HEK293 (cell line): Measurements from ENCODE around the gene BTBD17.

ENCODE experiments used
- CTCF ChIA-PET: fragments of 350-600 bp; formaldehyde crosslinking; extraction: SDS; loops from one replicate; lab custom pipeline; 2021; ENCODE audit warnings: antibody characterized with exemption; lab: Yijun Ruan, JAX
- POLR2A ChIA-PET: fragments of 300-600 bp; formaldehyde crosslinking; extraction: SDS; loops from one replicate; lab custom pipeline; 2020; ENCODE audit warnings: antibody characterized with exemption, inconsistent platforms; lab: Yijun Ruan, JAX
- H3K27ac ChIP-seq: fragments of 200-500 bp; sonication (Bioruptor generic); 2 replicates; pipeline ENCODE4 v1.5.1; 2014; ENCODE audit warnings: low read depth, low read length, control low read depth, inconsistent platforms; ENCODE audit errors: extremely low read depth
- H3K36me3 ChIP-seq, 2 experiments: fragments of 200-500 bp in 1 of 2; sonication (Bioruptor generic) in 1 of 2; 1 replicate in 1 of 2; 2 replicates in 1 of 2; pipeline ENCODE4 v1.5.1; 2014 to 2017; ENCODE audit warnings: inconsistent platforms in 2 of 2, low read length in 2 of 2; ENCODE audit not compliant: control insufficient read depth in 2 of 2, insufficient read depth in 1 of 2
- H3K4me1 ChIP-seq: fragments of 200-500 bp; sonication (Bioruptor generic); 2 replicates; pipeline ENCODE4 v1.5.1; 2014; ENCODE audit warnings: mild to moderate bottlenecking, low read length, inconsistent platforms; ENCODE audit not compliant: control insufficient read depth, insufficient read depth
- H3K4me3 ChIP-seq: 2 replicates; pipeline ENCODE4 v1.5.1; 2011; ENCODE audit warnings: low read depth, mild to moderate bottlenecking, control low read depth, low read length, moderate library complexity
- H3K9me3 ChIP-seq: fragments of 200-500 bp; sonication (Bioruptor generic); 2 replicates; pipeline ENCODE4 v1.5.1; 2014; ENCODE audit warnings: low read depth, low read length, inconsistent platforms; ENCODE audit not compliant: control insufficient read depth, insufficient read depth
- CTCF ChIP-seq: fragments of 450-650 bp; formaldehyde crosslinking; IDR thresholded peaks from 2 replicates; pipeline ENCODE4 v1.5.1; 2016; ENCODE audit warnings: missing biosample characterization, missing genetic modification characterization
- ELK4 ChIP-seq: IDR thresholded peaks from 2 replicates; pipeline ENCODE4 v1.6.1; 2011; ENCODE audit warnings: mild to moderate bottlenecking, low read depth, low read length, borderline replicate concordance
- GLIS2 ChIP-seq: fragments of 450-650 bp; formaldehyde crosslinking; IDR thresholded peaks from 2 replicates; pipeline ENCODE4 v1.5.1; 2016; ENCODE audit warnings: missing biosample characterization, missing genetic modification characterization
- KLF9 ChIP-seq: fragments of 450-650 bp; formaldehyde crosslinking; IDR thresholded peaks from 2 replicates; pipeline ENCODE4 v1.5.1; 2016; ENCODE audit warnings: missing biosample characterization, missing genetic modification characterization, low read depth
- OSR2 ChIP-seq: fragments of 450-650 bp; formaldehyde crosslinking; IDR thresholded peaks from 2 replicates; pipeline ENCODE4 v1.5.1; 2016; ENCODE audit warnings: missing biosample characterization, missing genetic modification characterization
- PRDM10 ChIP-seq: fragments of 450-650 bp; formaldehyde crosslinking; IDR thresholded peaks from 2 replicates; pipeline ENCODE4 v1.5.1; 2016; ENCODE audit warnings: missing biosample characterization, missing genetic modification characterization
- TCF7L2 ChIP-seq: IDR thresholded peaks from 2 replicates; pipeline ENCODE4 v1.6.1; 2011; ENCODE audit warnings: low read depth, mild to moderate bottlenecking, inconsistent platforms, low read length, moderate library complexity, borderline replicate concordance
- ZBTB17 ChIP-seq: fragments of 450-650 bp; formaldehyde crosslinking; IDR thresholded peaks from 2 replicates; pipeline ENCODE4 v1.5.1; 2016; ENCODE audit warnings: missing biosample characterization, missing genetic modification characterization
- ZBTB26 ChIP-seq: fragments of 450-650 bp; formaldehyde crosslinking; optimal IDR thresholded peaks from 2 replicates; pipeline ENCODE3; 2016; ENCODE audit warnings: missing biosample characterization, mild to moderate bottlenecking, missing genetic modification characterization
- ZBTB48 ChIP-seq: fragments of 450-650 bp; formaldehyde crosslinking; IDR thresholded peaks from 2 replicates; pipeline ENCODE4 v1.5.1; 2016; ENCODE audit warnings: missing biosample characterization, missing genetic modification characterization
- ZBTB6 ChIP-seq: fragments of 450-650 bp; formaldehyde crosslinking; IDR thresholded peaks from 2 replicates; pipeline ENCODE4 v1.5.1; 2017; ENCODE audit warnings: missing biosample characterization, missing genetic modification characterization
- ZBTB7A ChIP-seq: fragments of 450-650 bp; formaldehyde crosslinking; IDR thresholded peaks from 2 replicates; pipeline ENCODE4 v1.5.1; 2016; ENCODE audit warnings: low read depth, missing biosample characterization, missing genetic modification characterization
- ZFHX2 ChIP-seq: fragments of 450-650 bp; formaldehyde crosslinking; conservative IDR thresholded peaks from 2 replicates; pipeline ENCODE4 v1.5.1; 2016; ENCODE audit warnings: missing biosample characterization, missing genetic modification characterization
- ZFP41 ChIP-seq: fragments of 450-650 bp; formaldehyde crosslinking; IDR thresholded peaks from 2 replicates; pipeline ENCODE4 v1.5.1; 2016; ENCODE audit warnings: missing biosample characterization, missing genetic modification characterization, borderline replicate concordance
- ZFP69B ChIP-seq: fragments of 450-650 bp; formaldehyde crosslinking; IDR thresholded peaks from 2 replicates; pipeline ENCODE4 v1.5.1; 2016; ENCODE audit warnings: missing biosample characterization, missing genetic modification characterization
- ZNF112 ChIP-seq: fragments of 450-650 bp; formaldehyde crosslinking; IDR thresholded peaks from 2 replicates; pipeline ENCODE4 v1.5.0; 2017; ENCODE audit warnings: missing biosample characterization, missing genetic modification characterization
- ZNF16 ChIP-seq: fragments of 450-650 bp; formaldehyde crosslinking; IDR thresholded peaks from 2 replicates; pipeline ENCODE4 v1.5.1; 2016; ENCODE audit warnings: low read depth, missing biosample characterization, missing genetic modification characterization
- ZNF239 ChIP-seq: fragments of 450-650 bp; formaldehyde crosslinking; IDR thresholded peaks from 2 replicates; pipeline ENCODE4 v1.5.1; 2016; ENCODE audit warnings: missing biosample characterization, missing genetic modification characterization
- ZNF600 ChIP-seq: fragments of 450-650 bp; formaldehyde crosslinking; IDR thresholded peaks from 2 replicates; pipeline ENCODE4 v1.5.1; 2016; ENCODE audit warnings: missing biosample characterization, missing genetic modification characterization
- ZNF777 ChIP-seq: fragments of 450-650 bp; formaldehyde crosslinking; IDR thresholded peaks from 2 replicates; pipeline ENCODE4 v1.5.1; 2017; ENCODE audit warnings: missing biosample characterization, missing genetic modification characterization, borderline replicate concordance

The BTBD17 gene

GRCh38 chr17:74353446-74354060 is 8.1 kb downstream of the BTBD17 start:
- Histone ChIP-seq H3K27ac (no peak overlapping the region), H3K4me1 (no peaks in the 10 kb centered on the region), H3K4me3 (no peak overlapping the region), H3K9me3 (no peaks in the 10 kb centered on the region), H3K36me3 (no peaks in the 10 kb centered on the region)
- POLR2A ChIA-PET, result no interaction called here
- CTCF ChIA-PET, result interaction anchor here (0.6 to 3.6 kb wide), 5 partner anchors 9 to 104 kb away, joined by 4 to 31 read pairs (median 6); partner anchors contain the start of genes BTBD17 and GPR142
- no peak for TF ChIP-seq ZNF112
- peak; percentile 0 for TF ChIP-seq ZBTB26 (tag by site-specific recombination)

- no peak overlapping the region for H3K4me3 ChIP-seq
- CTCF ChIA-PET, result interaction anchor here (1.1 to 3.6 kb wide), 10 partner anchors 11 to 107 kb away, joined by 3 to 31 read pairs (median 3); partner anchors contain the start of genes BTBD17 and GPR142
- POLR2A ChIA-PET, result no interaction called here
- TF ChIP-seq ZBTB26 (tag by site-specific recombination) (peak; percentile 70), ZFP69B (tag by site-specific recombination) (no peak), TCF7L2 (no peak), ELK4 (no peak), ZBTB48 (tag by site-specific recombination) (no peak), OSR2 (no peak), ZBTB6 (tag by site-specific recombination) (peak; percentile 17; the same call in 1 of the 2 replicates), ZBTB17 (tag by site-specific recombination) (peak; percentile 83; the same call in 1 of the 2 replicates), ZNF16 (tag by site-specific recombination) (no peak), ZNF600 (tag by site-specific recombination) (peak; percentile 52; the same call in 1 of the 2 replicates), PRDM10 (tag by site-specific recombination) (peak; percentile 57), CTCF (tag by site-specific recombination) (peak; percentile 22; the same call in 1 of the 2 replicates), ZBTB7A (no peak), ZNF777 (tag by site-specific recombination) (no peak), ZNF239 (tag by site-specific recombination) (no peak), ZFHX2 (tag by site-specific recombination) (peak; percentile 36; the same call in 1 of the 2 replicates), GLIS2 (tag by site-specific recombination) (no peak), ZFP41 (no peak), KLF9 (no peak)
- TF ChIP-seq, all 188 proteins: peak for 7
- Histone ChIP-seq H3K4me1 (no peaks in the 10 kb centered on the region), H3K27ac (no peak overlapping the region), H3K9me3 (no peaks in the 10 kb centered on the region), H3K36me3 (no peaks in the 10 kb centered on the region)
These were observed 10.0 kb downstream of the BTBD17 start for GRCh38 chr17:74351552-74352210.
